ENCODE data around the gene CGREF1. TPM values are rescaled to one million over a fixed set of nuclear protein-coding genes. Genes with fewer than 3 reads are reported as not detected.
"Not testable (repeated sequence)": the region's sequence is repeated elsewhere in the genome, so short reads cannot be mapped to it uniquely, and the experiment has no call there.

CGREF1 gene
- total and polyA plus RNA-seq, 2 experiments from 2014 or later: 0.48 to 0.55 TPM

GRCh38 chr2:27115519-27115918 lies 3.4 kb downstream of the CGREF1 start:
- Histone ChIP-seq H3K27ac (no peak overlapping the region), H3K27me3 (peaks cover 52% of the 10 kb centered on the region), H3K9me3 (ENCODE audit: low read depth) (no peaks in the 10 kb centered on the region), H3K4me3 (no peak overlapping the region), H3K36me3 (no peaks in the 10 kb centered on the region), H3K4me1 (ENCODE audit: low read depth) (no peaks in the 10 kb centered on the region)
- DNase-seq (ENCODE audit: low read depth in 1 of 2, low spot score in 1 of 2): no peak
- TF ChIP-seq, protein P1, sequence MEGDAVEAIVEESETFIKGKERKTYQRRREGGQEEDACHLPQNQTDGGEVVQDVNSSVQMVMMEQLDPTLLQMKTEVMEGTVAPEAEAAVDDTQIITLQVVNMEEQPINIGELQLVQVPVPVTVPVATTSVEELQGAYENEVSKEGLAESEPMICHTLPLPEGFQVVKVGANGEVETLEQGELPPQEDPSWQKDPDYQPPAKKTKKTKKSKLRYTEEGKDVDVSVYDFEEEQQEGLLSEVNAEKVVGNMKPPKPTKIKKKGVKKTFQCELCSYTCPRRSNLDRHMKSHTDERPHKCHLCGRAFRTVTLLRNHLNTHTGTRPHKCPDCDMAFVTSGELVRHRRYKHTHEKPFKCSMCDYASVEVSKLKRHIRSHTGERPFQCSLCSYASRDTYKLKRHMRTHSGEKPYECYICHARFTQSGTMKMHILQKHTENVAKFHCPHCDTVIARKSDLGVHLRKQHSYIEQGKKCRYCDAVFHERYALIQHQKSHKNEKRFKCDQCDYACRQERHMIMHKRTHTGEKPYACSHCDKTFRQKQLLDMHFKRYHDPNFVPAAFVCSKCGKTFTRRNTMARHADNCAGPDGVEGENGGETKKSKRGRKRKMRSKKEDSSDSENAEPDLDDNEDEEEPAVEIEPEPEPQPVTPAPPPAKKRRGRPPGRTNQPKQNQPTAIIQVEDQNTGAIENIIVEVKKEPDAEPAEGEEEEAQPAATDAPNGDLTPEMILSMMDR (IDR thresholded peaks at IDR 0.05; ENCODE audit: low read depth, low read length): no peak

DNA sequence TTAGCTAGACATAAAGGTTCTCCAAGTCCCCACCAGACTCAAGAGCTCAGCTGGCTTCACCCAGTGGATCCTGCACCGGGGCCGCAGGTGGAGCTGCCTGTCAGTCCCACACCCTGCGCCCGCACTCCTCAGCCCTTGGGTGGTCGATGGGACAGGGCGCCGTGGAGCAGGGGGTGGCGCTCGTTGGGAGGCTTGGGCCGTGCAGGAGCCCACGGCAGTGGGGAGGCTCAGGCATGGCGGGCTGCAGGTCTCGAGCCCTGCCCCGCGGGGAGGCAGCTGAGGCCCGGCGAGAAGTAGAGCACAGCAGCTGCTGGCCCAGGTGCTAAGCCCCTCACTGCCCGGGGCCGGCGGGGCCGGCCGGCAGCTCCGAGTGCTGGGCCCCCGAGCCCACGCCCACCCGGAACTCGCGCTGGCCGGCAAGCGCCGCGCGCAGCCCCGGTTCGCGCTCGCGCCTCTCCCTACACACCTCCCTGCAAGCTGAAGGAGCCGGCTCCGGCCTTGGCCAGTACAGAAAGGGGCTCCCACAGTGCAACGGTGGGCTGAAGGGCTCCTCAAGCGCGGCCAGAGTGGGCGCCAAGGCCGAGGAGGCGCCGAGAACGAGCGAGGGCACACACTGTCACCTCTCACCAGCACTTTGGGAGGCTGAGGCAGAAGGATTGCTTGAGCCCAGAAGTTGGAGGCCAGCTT lies 7.4 kb downstream of the CGREF1 start:
- not testable (repeated sequence) for H3K4me1 ChIP-seq (ENCODE audit: low read depth); H3K9me3 ChIP-seq (ENCODE audit: low read depth); H3K27ac ChIP-seq; H3K36me3 ChIP-seq; DNase-seq (ENCODE audit: low read depth in 1 of 2, low spot score in 1 of 2); H3K4me3 ChIP-seq
- peaks cover 13% of the 10 kb centered on the region for H3K27me3 ChIP-seq

DNA sequence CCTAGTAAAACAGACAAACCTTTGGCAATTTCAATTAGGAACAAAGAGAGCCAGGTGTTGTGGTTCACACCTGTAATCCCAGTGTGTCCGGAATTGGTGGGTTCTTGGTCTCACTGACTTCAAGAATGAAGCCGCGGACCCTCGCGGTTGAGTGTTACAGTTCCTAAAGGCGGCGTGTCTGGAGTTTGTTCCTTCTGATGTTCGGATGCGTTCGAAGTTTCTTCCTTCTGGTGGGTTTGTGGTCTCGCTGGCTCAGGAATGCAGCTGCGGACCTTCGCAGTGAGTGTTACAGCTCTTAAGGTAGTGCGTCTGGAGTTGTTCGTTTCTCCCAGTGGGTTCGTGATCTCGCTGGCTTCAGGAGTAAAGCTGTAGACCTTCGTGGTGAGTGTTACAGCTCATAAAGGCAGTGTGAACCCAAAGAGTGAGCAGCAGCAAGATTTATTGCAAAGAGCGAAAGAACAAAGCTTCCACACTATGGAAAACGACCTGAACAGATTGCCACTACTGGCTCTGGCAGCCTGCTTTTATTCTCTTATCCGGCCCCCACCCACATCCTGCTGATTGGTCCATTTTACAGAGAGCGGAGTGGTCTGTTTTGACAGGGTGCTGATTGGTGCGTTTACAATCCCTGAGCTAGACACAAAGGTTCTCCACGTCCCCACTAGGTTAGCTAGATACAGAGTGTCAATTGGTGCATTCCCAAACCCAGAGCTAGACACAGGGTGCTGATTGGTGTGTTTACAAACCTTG lies 8.2 kb downstream of the CGREF1 start:
- not testable (repeated sequence) for H3K4me3 ChIP-seq; H3K27me3 ChIP-seq; H3K4me1 ChIP-seq (ENCODE audit: low read depth); H3K27ac ChIP-seq; H3K36me3 ChIP-seq; DNase-seq (ENCODE audit: low read depth in 1 of 2, low spot score in 1 of 2); H3K9me3 ChIP-seq (ENCODE audit: low read depth)

DNA sequence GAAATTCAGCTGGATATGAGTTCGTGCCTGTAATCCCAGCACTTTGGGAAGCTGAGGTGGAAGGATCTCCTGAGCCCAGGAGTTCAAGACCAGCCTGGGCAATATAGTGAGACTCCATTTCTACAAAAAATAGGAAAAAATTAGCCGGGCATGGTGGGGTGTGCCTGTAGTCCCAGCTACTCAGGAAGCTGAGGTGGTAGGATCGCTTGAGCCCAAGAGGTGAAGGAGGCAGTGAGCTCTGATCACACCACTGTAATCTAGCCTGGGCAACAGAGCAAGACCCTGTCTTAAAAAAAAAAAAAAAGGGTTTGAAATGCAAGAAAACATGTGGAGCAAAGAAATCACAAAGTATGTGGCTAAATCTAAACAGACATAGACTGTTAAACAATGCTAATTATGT lies 9.8 kb downstream of the CGREF1 start:
- no peak for DNase-seq (ENCODE audit: low read depth in 1 of 2, low spot score in 1 of 2)
- Histone ChIP-seq H3K36me3 (no peaks in the 10 kb centered on the region), H3K27me3 (no peaks in the 10 kb centered on the region), H3K27ac (no peak overlapping the region), H3K4me3 (no peak overlapping the region), H3K9me3 (ENCODE audit: low read depth) (no peaks in the 10 kb centered on the region), H3K4me1 (ENCODE audit: low read depth) (no peaks in the 10 kb centered on the region)
- TF ChIP-seq, protein P1 (IDR thresholded peaks at IDR 0.05; ENCODE audit: low read depth, low read length): no peak

DNA sequence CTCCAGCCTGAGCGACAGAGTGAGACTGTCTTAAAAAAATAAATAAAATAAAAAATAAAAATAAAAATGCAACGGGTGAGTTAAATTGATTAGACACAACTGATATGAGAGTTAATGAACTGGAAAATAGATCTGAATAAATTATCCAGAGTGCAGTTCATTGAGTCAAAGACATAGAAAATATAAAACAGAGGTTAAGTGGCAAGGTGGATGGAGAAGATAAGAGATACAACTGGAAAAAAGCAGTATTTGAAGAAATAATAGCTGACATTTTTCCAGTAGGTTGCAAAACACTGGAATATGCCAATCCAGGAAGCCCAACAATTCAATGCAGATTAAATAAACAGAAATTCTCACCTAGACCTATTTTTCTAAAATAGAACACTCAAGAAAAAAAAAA lies 10.7 kb downstream of the CGREF1 start:
- no peaks in the 10 kb centered on the region for H3K9me3 ChIP-seq (ENCODE audit: low read depth)
- no peak for DNase-seq (ENCODE audit: low read depth in 1 of 2, low spot score in 1 of 2)
- no peaks in the 10 kb centered on the region for H3K36me3 ChIP-seq
- H3K4me3 ChIP-seq: no peak overlapping the region
- TF ChIP-seq, protein P1 (IDR thresholded peaks at IDR 0.05; ENCODE audit: low read depth, low read length): no peak
- H3K27ac ChIP-seq: no peak overlapping the region
- no peaks in the 10 kb centered on the region for H3K4me1 ChIP-seq (ENCODE audit: low read depth)
- H3K27me3 ChIP-seq: no peaks in the 10 kb centered on the region

- Histone ChIP-seq H3K36me3 (no peaks in the 10 kb centered on the region), H3K27ac (no peak overlapping the region), H3K4me1 (ENCODE audit: low read depth) (no peaks in the 10 kb centered on the region), H3K4me3 (no peak overlapping the region), H3K27me3 (no peaks in the 10 kb centered on the region), H3K9me3 (ENCODE audit: low read depth) (no peaks in the 10 kb centered on the region)
- no peak for DNase-seq (ENCODE audit: low read depth in 1 of 2, low spot score in 1 of 2)
- TF ChIP-seq, protein P1 (IDR thresholded peaks at IDR 0.05; ENCODE audit: low read depth, low read length): no peak
Observed at GRCh38 chr2:27105981-27106380, 12.9 kb downstream of the CGREF1 start.
